Activated CD8-positive, alpha-beta memory T cell treated with anti-CD3 and anti-CD28 coated beads for 36 hours (primary cell): Measurements from ENCODE around the gene RPL41. TPM values are rescaled to one million over a fixed set of nuclear protein-coding genes. Genes with fewer than 3 reads are reported as not detected.

Experiments used
- CTCF ChIA-PET: fragments of 350-600 bp; sonication (Branson Sonifier 250); formaldehyde crosslinking; loops from one replicate; lab custom pipeline; 2021; ENCODE audit warnings: antibody characterized with exemption; lab: Charles Lee
- POLR2A ChIA-PET: fragments of 350-600 bp; sonication (Branson Sonifier 250); formaldehyde crosslinking; loops from one replicate; lab custom pipeline; 2021; ENCODE audit warnings: antibody characterized with exemption; lab: Charles Lee
- total RNA-seq, 2 experiments: library from RNA; stranded (reverse); gene quantifications; one replicate each; pipeline ENCODE4 v1.2.3, GENCODE V29; 2021

The RPL41 gene
- total RNA-seq, 2 experiments from 2014 or later: 5,323 to 5,325 TPM

GRCh38 chr12:56137853-56138571, 21.6 kb downstream of the RPL41 start:
- ChIA-PET CTCF (interaction anchor here (1.5 to 2.4 kb wide), 2 partner anchors 51 to 52 kb away, joined by 5 to 6 read pairs; partner anchors contain the start of gene SMARCC2), POLR2A (no interaction called here)

GRCh38 chr12:56141946-56142784, 25.7 kb downstream of the RPL41 start:
- ChIA-PET CTCF (interaction anchor here (0.7 to 1.9 kb wide), 3 partner anchors 13 to 80 kb away, joined by 3 to 5 read pairs (median 3); partner anchors contain the start of gene SMARCC2), POLR2A (interaction anchor here (0.9 kb wide), 1 partner anchor 30 kb away, joined by 3 read pairs; no protein-coding TSS in a partner anchor)

- CTCF ChIA-PET: interaction anchor here (0.7 to 1.9 kb wide), 4 partner anchors 12 to 79 kb away, joined by 3 to 5 read pairs (median 4); partner anchors contain the start of gene SMARCC2
- POLR2A ChIA-PET: interaction anchor here (1.1 kb wide), 1 partner anchor 9 kb away, joined by 3 read pairs; the partner anchor contains the start of gene MYL6B
Measured at GRCh38 chr12:56143217-56143616, 26.8 kb downstream of the RPL41 start.

GRCh38 chr12:56143870-56144269, 27.4 kb downstream of the RPL41 start:
- CTCF ChIA-PET: interaction anchor here (1.0 to 1.5 kb wide), 4 partner anchors 12 to 123 kb away, joined by 3 to 4 read pairs (median 4); partner anchors contain the start of genes COQ10A and SMARCC2
- POLR2A ChIA-PET: interaction anchor here (0.8 to 1.1 kb wide), 2 partner anchors 8 to 40 kb away, joined by 3 read pairs; partner anchors contain the start of genes MYL6B and PA2G4

- CTCF ChIA-PET: interaction anchor here (1.3 kb wide), 1 partner anchor 122 kb away, joined by 3 read pairs; the partner anchor contains the start of gene COQ10A
- POLR2A ChIA-PET: no interaction called here
Measured at GRCh38 chr12:56145217-56145616, 28.8 kb downstream of the RPL41 start.

GRCh38 chr12:56146492-56147460, 30.3 kb downstream of the RPL41 start:
- ChIA-PET POLR2A (no interaction called here), CTCF (interaction anchor here (1.0 kb wide), 1 partner anchor 43 kb away, joined by 3 read pairs; no protein-coding TSS in a partner anchor)

GRCh38 chr12:56150563-56150962, 34.1 kb downstream of the RPL41 start:
- ChIA-PET CTCF (interaction anchor here (0.7 to 3.0 kb wide), 6 partner anchors 11 to 33 kb away, joined by 3 to 7 read pairs (median 3); partner anchors contain the start of gene ZC3H10), POLR2A (interaction anchor here (1.4 kb wide), 1 partner anchor 23 kb away, joined by 13 read pairs; the partner anchor contains the start of gene ESYT1)

- POLR2A ChIA-PET: interaction anchor here (0.6 to 1.4 kb wide), 10 partner anchors 9 to 164 kb away, joined by 3 to 13 read pairs (median 4); partner anchors contain the start of genes CNPY2, ESYT1, PA2G4 and SMARCC2
- CTCF ChIA-PET: interaction anchor here (0.9 to 3.0 kb wide), 9 partner anchors 10 to 38 kb away, joined by 3 to 8 read pairs (median 3); partner anchors contain the start of genes ESYT1 and SMARCC2
Measured at GRCh38 chr12:56151672-56152131, 35.3 kb downstream of the RPL41 start.

- ChIA-PET POLR2A (interaction anchor here (0.6 to 1.4 kb wide), 9 partner anchors 9 to 111 kb away, joined by 3 to 13 read pairs (median 4); partner anchors contain the start of genes ESYT1, PA2G4 and SMARCC2), CTCF (interaction anchor here (0.9 to 3.0 kb wide), 7 partner anchors 10 to 37 kb away, joined by 3 to 8 read pairs (median 3); partner anchors contain the start of genes ESYT1 and SMARCC2)
Measured at GRCh38 chr12:56152132-56152755, 35.8 kb downstream of the RPL41 start, which contains the start of gene MYL6B. MYL6B (plus strand) TSS chr12:56152587; CDS start chr12:56153919, 1,332 bp downstream.

- CTCF ChIA-PET: interaction anchor here (1.5 kb wide), 1 partner anchor 36 kb away, joined by 3 read pairs; the partner anchor contains the start of gene SMARCC2
Measured at GRCh38 chr12:56152756-56153677, 36.6 kb downstream of the RPL41 start.

GRCh38 chr12:56153678-56154065, 37.2 kb downstream of the RPL41 start:
- ChIA-PET CTCF (interaction anchor here (0.7 to 1.5 kb wide), 5 partner anchors 27 to 70 kb away, joined by 3 to 5 read pairs (median 3); partner anchors contain the start of gene SMARCC2), POLR2A (no interaction called here)

More at GRCh38 chr12:56152756-56153677, 36.6 kb downstream of the RPL41 start:
- POLR2A ChIA-PET: no interaction called here

GRCh38 chr12:56154246-56154771, 37.9 kb downstream of the RPL41 start:
- ChIA-PET POLR2A (no interaction called here), CTCF (interaction anchor here (0.6 to 1.5 kb wide), 6 partner anchors 18 to 69 kb away, joined by 3 to 5 read pairs (median 3); partner anchors contain the start of gene SMARCC2)

- ChIA-PET POLR2A (no interaction called here), CTCF (interaction anchor here (0.6 to 1.5 kb wide), 5 partner anchors 19 to 68 kb away, joined by 3 to 5 read pairs (median 3); partner anchors contain the start of gene SMARCC2)
Measured at GRCh38 chr12:56154818-56155217, 38.4 kb downstream of the RPL41 start.

- POLR2A ChIA-PET: interaction anchor here (0.6 kb wide), 1 partner anchor 110 kb away, joined by 12 read pairs; no protein-coding TSS in a partner anchor
Measured at GRCh38 chr12:56155256-56155845, 38.9 kb downstream of the RPL41 start.

More at GRCh38 chr12:56155256-56155845, 38.9 kb downstream of the RPL41 start:
- CTCF ChIA-PET: interaction anchor here (0.6 to 1.3 kb wide), 2 partner anchors 33 to 159 kb away, joined by 3 to 6 read pairs; partner anchors contain the start of gene SMARCC2
